ENCODE measurements around the gene EPHX1. TPM values are rescaled to one million over a fixed set of nuclear protein-coding genes. Genes with fewer than 3 reads are reported as not detected.

Gene EPHX1
- total RNA-seq, 2 donors from 2014 or later, result 59.6 to 126 TPM

GRCh38 chr1:225868631-225869330 lies 58.9 kb downstream of the EPHX1 start:
- ATAC-seq, result no peak
- DNase-seq, result no peak
- intact Hi-C loops (cut with DNase I), result no loop called here

- ATAC-seq (no peak), DNase-seq (no peak)
- intact Hi-C loops (cut with DNase I), result no loop called here
Measured at GRCh38 chr1:225870911-225871310, 61.0 kb downstream of the EPHX1 start.

GRCh38 chr1:225871359-225872074 lies 61.6 kb downstream of the EPHX1 start:
- no peak for ATAC-seq
- intact Hi-C loops (cut with DNase I), result no loop called here
- DNase-seq, result no peak

- intact Hi-C loops (cut with DNase I), result no loop called here
- DNase-seq, result no peak
Measured at GRCh38 chr1:225872075-225872430, 62.1 kb downstream of the EPHX1 start.

GRCh38 chr1:225873281-225873850 lies 63.4 kb downstream of the EPHX1 start:
- intact Hi-C loops (cut with DNase I), result no loop called here
- no peak for DNase-seq
- ATAC-seq, result no peak

More at GRCh38 chr1:225872075-225872430, 62.1 kb downstream of the EPHX1 start:
- ATAC-seq, result no peak

GRCh38 chr1:225874431-225874830 lies 64.5 kb downstream of the EPHX1 start:
- ATAC-seq (no peak), DNase-seq (no peak)
- intact Hi-C loops (cut with DNase I), result no loop called here

- intact Hi-C loops (cut with DNase I), result no loop called here
- no peak for DNase-seq
- ATAC-seq, result no peak
Measured at GRCh38 chr1:225875044-225875815, 65.3 kb downstream of the EPHX1 start.

GRCh38 chr1:225876900-225877510 lies 67.1 kb downstream of the EPHX1 start:
- intact Hi-C loops (cut with DNase I), result no loop called here
- DNase-seq (no peak), ATAC-seq (no peak)

- intact Hi-C loops (cut with DNase I), result no loop called here
- DNase-seq (peak; percentile 74), ATAC-seq (peak; percentile 35 to 39)
Measured at GRCh38 chr1:225877580-225877979, 67.7 kb downstream of the EPHX1 start.

- ATAC-seq, result no peak
- DNase-seq, result no peak
- intact Hi-C loops (cut with DNase I), result no loop called here
Measured at GRCh38 chr1:225878282-225878681, 68.4 kb downstream of the EPHX1 start.

- no peak for DNase-seq
- ATAC-seq, result no peak
- intact Hi-C loops (cut with DNase I), result no loop called here
Measured at GRCh38 chr1:225879521-225880221, 69.7 kb downstream of the EPHX1 start.

- no peak for ATAC-seq
- no peak for DNase-seq
Measured at GRCh38 chr1:225880222-225880588, 70.3 kb downstream of the EPHX1 start.

GRCh38 chr1:225880636-225881035 lies 70.7 kb downstream of the EPHX1 start:
- DNase-seq (no peak), ATAC-seq (no peak)
- intact Hi-C loops (cut with DNase I), result no loop called here

More at GRCh38 chr1:225880222-225880588, 70.3 kb downstream of the EPHX1 start:
- intact Hi-C loops (cut with DNase I), result no loop called here

GRCh38 chr1:225881081-225881958 lies 71.4 kb downstream of the EPHX1 start:
- intact Hi-C loops (cut with DNase I), result no loop called here
- peak; percentile 63 for DNase-seq

GRCh38 chr1:225881959-225882693 lies 72.2 kb downstream of the EPHX1 start, which contains the start of gene TMEM63A:
Gene TMEM63A, minus strand, starts transcription at chr1:225882380. Its CDS starts 4,800 bp downstream, at chr1:225877580.
- intact Hi-C loops (cut with DNase I), result no loop called here
- ATAC-seq (peak; percentile 91 to 94), DNase-seq (peak; percentile 96)

More at GRCh38 chr1:225881081-225881958, 71.4 kb downstream of the EPHX1 start:
- ATAC-seq, result peak; percentile 32 to 52

GRCh38 chr1:225882694-225883615 lies 73.0 kb downstream of the EPHX1 start:
- DNase-seq (peak; percentile 72), ATAC-seq (peak; percentile 42 to 61)
- intact Hi-C loops (cut with DNase I), result no loop called here

All from left cardiac atrium (tissue), 4 donors.